Effector memory CD4-positive, alpha-beta T cell (primary cell): ENCODE data around the gene HUNK.

ENCODE experiments used
- DNase-seq, 3 donors: peaks; one replicate each; pipeline ENCODE4 v3.0.0-alpha.2; 2020
- H3K27ac ChIP-seq: 2 replicates; pipeline ENCODE4 v1.7.0; 2013; ENCODE audit warnings: mild to moderate bottlenecking, low read length, moderate library complexity; ENCODE audit not compliant: insufficient read depth, poor library complexity, severe bottlenecking
- H3K27me3 ChIP-seq: replicated peaks from 2 replicates; pipeline ENCODE4 v1.7.0; 2013; ENCODE audit warnings: mild to moderate bottlenecking, low read length; ENCODE audit not compliant: insufficient read depth, control insufficient read depth, poor library complexity, severe bottlenecking
- H3K36me3 ChIP-seq: 2 replicates; pipeline ENCODE4 v1.7.0; 2013; ENCODE audit warnings: mild to moderate bottlenecking, low read length, moderate library complexity; ENCODE audit not compliant: control insufficient read depth, insufficient read depth
- H3K4me1 ChIP-seq: 2 replicates; pipeline ENCODE4 v1.7.0; 2013; ENCODE audit warnings: low read length, mild to moderate bottlenecking; ENCODE audit not compliant: control insufficient read depth, insufficient read depth, poor library complexity, severe bottlenecking
- H3K4me3 ChIP-seq: 2 replicates; pipeline ENCODE4 v1.7.0; 2013; ENCODE audit warnings: low read length, low read depth, mild to moderate bottlenecking; ENCODE audit not compliant: insufficient read depth, poor library complexity, severe bottlenecking
- H3K9me3 ChIP-seq: 2 replicates; pipeline ENCODE4 v1.7.0; 2013; ENCODE audit warnings: mild to moderate bottlenecking, low read length, moderate library complexity; ENCODE audit not compliant: control insufficient read depth

Gene HUNK

DNA sequence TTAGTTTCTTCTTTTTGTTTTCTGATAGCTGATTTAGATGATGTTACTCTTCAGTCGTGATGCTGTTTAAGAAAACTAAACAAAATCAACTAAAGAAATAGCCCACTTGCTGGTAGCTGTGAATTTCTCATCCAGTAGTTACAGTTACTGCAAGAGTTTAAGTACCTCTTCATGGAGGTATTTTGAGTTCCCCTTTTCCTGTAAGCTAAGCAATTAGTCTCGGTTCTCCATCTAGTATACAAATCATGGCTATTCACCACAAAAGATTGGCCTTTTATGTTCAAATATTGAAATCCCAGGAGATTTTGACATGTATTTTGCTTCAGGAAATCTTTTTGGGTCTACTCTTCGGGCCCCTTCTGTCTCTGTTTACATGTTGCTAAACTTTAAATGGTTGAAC, 31.1 kb downstream of the HUNK start:
- Histone ChIP-seq H3K27ac (no peak overlapping the region), H3K36me3 (no peaks in the 10 kb centered on the region), H3K4me1 (no peaks in the 10 kb centered on the region), H3K4me3 (no peak overlapping the region), H3K9me3 (no peaks in the 10 kb centered on the region), H3K27me3 (no peaks in the 10 kb centered on the region)
- no peak for DNase-seq

DNA sequence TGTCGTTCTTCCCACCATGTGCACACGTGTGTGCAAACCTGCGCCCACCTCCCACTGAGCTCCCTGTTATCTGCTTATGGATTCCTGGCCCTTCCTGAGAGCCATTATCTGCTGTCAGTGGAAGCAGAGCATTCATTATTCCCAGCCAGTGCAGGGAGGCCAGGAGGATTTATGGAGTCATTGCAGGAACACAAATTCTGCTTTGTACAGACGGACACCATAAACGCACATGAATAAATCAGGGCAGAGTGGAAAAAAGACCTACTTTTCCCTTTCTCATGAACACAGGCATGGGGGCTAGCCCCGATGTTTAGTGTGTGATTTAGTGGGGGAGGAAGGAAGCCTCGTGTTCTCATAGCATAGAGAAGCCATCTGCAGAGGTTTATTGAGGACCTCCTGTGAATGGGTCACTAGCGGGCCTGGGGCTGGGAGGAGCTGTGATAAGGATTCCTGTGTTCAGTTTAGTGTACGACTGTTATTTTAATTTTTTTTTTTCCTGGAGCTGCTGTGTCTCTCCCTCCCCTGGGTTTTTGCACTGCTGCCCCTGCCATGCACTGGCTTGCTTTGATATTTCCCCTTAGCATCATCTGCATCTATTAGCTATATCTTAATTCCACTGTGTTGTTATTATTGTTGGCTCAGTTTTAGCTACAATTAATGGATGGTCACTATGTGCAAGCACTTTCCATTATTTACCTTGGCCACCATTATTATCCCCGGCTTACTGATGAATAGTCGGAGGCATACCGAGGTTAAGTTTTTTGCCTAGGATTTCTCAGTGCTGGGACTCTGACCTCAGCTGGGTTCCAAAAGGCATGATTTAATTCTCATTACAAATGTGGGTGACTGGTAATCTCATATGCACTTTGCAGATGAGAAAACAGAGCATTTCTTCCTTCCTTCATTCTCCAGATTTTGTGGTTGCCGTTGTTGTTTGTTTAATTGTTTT, 33.0 kb downstream of the HUNK start:
- Histone ChIP-seq H3K4me1 (no peaks in the 10 kb centered on the region), H3K4me3 (no peak overlapping the region), H3K9me3 (no peaks in the 10 kb centered on the region), H3K27me3 (no peaks in the 10 kb centered on the region), H3K27ac (no peak overlapping the region), H3K36me3 (no peaks in the 10 kb centered on the region)
- DNase-seq, result no peak

DNA sequence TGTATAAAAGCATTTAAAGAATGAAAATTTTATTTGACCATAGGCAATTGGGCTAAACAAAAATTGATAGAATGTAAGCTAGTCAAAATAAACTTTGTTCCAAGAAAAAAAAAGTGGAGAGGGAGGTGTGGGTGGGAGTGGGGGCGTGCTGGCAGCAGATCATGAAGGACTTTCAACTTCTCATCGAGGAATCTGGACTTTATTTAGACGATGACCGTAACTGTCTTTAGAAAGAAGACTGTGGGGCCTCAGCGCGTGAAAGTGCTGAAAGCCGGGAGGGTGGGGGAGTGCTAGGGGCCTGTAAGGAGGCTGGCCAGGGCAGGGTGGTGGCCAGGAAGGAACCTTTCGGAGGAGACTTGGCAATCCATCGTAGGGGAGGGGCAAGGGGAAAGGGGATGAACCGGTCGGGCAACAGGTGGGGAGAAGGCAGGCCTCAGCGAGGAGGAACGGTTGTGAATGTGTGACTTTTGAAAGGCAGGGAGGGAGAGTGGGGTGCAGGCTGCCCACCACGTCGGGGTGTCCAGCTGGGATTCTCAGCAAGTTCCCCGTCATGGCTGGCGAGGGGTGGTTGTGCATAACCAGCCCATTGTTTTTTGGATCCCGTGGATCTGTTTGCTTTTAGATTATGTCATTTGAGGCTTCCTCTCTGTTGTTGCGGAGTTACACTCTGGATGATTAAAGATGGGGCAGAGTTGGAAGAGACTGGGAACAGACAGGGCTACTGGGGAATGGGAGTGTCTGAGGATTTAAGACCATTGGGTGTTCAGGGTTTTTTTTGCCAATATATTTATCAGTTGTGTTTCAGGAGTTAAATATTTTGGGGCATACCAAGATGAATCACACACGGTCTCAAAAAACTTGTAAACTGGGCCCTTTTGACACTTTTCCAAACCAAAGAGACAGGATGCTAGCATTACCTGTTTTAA, 35.5 kb downstream of the HUNK start:
- Histone ChIP-seq H3K4me3 (no peak overlapping the region), H3K4me1 (no peaks in the 10 kb centered on the region), H3K36me3 (no peaks in the 10 kb centered on the region), H3K27me3 (no peaks in the 10 kb centered on the region), H3K9me3 (no peaks in the 10 kb centered on the region), H3K27ac (no peak overlapping the region)
- no peak for DNase-seq

DNA sequence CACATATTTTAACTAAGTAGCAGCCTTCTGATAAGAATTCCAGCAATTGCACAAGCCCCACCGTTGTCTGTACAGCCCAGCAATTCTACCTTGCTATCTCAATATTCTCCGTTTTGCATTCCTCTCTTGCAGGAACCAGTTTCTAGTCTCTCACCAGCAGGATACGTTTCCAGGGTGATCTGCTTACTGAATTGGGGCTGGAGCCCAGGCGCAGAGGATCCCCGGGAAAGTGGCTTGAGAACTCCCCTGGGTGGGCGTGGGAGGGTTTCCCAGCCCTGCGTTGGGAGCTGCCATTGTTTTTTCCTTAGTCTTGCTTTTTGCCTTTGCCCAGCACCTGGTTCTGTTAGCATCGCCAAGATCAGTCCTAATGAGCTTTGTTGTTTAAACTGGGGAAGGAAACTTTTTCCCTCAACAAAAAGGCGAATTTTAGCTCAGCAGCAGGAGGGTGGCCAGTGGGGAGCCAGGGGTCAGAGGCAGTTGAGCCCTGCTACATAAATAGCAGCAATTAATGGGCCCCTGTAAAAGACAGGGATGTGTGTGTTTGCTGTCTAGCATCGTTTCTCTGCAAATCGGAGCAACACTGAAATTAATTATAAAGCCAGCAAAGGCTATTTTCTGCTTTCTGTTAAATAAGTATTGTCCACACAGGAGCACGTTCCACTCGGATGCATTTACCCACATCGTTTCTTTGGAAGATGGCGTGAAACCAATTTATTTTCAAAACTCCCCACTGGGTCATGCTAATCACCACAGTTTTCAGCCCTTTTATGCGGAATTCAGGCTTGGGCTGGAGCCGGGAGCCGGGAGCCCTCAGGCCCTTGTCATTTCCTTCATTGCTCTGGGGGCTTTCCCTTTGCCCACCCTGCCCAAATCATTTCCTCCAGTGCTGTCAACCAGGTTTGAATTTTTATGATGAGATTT, 36.6 kb downstream of the HUNK start:
- no peak for DNase-seq
- Histone ChIP-seq H3K27me3 (no peaks in the 10 kb centered on the region), H3K36me3 (no peaks in the 10 kb centered on the region), H3K9me3 (no peaks in the 10 kb centered on the region), H3K27ac (no peak overlapping the region), H3K4me1 (no peaks in the 10 kb centered on the region), H3K4me3 (no peak overlapping the region)

DNA sequence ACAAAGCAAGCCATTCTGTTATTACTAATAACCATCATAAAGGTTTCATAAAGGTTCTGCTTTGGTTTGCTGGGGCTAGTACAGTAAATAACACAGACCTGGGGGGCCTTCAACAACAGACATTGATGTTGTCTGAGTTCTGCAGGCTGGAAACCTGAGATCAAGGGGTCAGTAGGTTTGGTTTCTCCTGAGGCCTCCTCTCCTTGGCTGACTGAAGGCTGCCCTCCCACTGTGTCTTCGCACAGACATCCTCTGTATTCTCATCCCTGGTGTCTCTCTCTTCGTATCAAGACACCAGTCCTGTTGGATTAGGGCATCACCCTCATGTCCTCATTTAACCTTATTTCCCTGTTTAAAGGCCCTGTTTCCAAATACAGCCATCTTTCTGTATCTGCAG, 37.3 kb downstream of the HUNK start:
- no peak for DNase-seq
- Histone ChIP-seq H3K4me3 (no peak overlapping the region), H3K4me1 (no peaks in the 10 kb centered on the region), H3K36me3 (no peaks in the 10 kb centered on the region), H3K27me3 (no peaks in the 10 kb centered on the region), H3K9me3 (no peaks in the 10 kb centered on the region), H3K27ac (no peak overlapping the region)

DNA sequence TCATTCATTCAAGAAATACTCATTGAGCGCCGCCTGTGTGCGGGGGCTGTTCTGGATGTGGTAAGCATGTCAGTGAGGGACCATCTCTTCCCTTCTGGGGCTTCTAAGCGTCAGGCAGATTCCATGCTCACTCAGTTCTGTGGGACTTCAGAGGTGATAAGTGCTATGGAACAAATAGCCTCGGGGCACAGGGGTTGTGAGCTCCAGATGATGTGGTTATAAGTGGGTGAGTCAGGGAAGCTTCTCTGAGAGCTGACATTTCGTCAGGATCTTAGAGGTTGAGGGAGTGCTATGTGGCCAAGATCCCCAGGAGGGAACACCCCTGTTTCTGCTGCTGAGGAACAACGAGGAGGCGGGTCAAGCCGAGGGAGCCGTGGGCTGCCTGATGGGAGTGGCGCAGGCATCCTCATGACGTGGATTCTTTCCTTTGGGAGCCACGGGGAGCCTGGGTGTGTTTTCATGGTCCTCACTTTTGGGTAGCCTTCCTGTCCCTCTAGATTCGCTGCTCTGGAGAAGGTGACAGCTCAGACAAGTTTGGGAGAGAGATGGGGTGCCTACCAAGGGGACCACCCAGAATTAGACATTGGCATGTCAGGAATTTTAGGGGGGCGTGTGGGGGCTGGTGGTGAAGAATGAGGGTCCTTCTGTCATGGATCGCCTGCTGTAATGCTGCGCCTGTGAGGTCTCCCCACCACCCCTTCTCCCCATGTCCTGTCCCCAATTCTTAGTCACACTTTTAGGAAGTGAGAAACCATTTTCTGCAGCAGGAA, 38.5 kb downstream of the HUNK start:
- Histone ChIP-seq H3K36me3 (no peaks in the 10 kb centered on the region), H3K27ac (no peak overlapping the region), H3K27me3 (no peaks in the 10 kb centered on the region), H3K4me1 (no peaks in the 10 kb centered on the region), H3K9me3 (no peaks in the 10 kb centered on the region), H3K4me3 (no peak overlapping the region)
- DNase-seq, result no peak

DNA sequence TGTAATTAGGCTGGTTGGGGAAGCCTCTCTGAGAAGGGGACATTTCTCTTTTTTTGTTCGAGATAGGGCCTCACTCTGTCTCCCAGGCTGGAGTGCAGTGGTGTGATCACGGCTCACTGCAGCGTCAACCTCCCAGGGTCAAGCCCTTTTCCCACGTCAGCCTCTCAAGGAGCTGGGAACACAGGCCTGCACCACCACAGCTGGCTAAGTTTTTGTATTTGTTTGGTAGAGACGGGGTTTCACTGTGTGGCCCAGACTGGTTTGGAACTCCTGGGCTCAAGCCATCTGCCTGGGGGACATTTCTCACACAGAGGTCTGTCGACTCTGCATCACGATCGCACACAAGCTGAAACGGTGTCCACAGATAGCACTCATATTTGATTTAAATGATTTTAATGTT, 39.7 kb downstream of the HUNK start:
- Histone ChIP-seq H3K4me1 (no peaks in the 10 kb centered on the region), H3K36me3 (no peaks in the 10 kb centered on the region), H3K9me3 (no peaks in the 10 kb centered on the region), H3K4me3 (no peak overlapping the region), H3K27ac (no peak overlapping the region), H3K27me3 (no peaks in the 10 kb centered on the region)
- DNase-seq, result no peak

DNA sequence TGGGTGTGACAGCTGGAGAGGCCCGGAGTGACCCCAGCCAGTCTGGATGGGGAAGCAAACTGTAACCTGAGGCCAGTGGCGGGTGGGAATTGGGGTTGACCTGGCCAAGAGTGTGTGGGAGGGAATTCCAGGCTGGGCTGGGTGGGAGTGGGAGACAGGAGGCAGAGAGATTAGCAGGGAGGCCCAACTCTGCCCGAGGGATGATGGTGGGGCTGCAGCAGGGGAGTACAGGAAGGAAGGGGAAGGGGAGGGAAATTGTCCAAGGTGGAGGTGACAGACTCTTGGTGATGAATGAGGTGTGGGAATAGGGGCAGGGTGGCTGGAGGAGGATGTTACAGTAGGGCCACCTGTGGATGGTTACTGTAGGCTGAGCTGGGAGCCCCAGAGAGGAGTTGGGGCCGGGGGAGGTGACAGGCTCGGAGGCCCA, 40.4 kb downstream of the HUNK start:
- Histone ChIP-seq H3K36me3 (no peaks in the 10 kb centered on the region), H3K4me3 (no peak overlapping the region), H3K27me3 (no peaks in the 10 kb centered on the region), H3K27ac (no peak overlapping the region), H3K9me3 (no peaks in the 10 kb centered on the region), H3K4me1 (no peaks in the 10 kb centered on the region)
- DNase-seq, result no peak

DNA sequence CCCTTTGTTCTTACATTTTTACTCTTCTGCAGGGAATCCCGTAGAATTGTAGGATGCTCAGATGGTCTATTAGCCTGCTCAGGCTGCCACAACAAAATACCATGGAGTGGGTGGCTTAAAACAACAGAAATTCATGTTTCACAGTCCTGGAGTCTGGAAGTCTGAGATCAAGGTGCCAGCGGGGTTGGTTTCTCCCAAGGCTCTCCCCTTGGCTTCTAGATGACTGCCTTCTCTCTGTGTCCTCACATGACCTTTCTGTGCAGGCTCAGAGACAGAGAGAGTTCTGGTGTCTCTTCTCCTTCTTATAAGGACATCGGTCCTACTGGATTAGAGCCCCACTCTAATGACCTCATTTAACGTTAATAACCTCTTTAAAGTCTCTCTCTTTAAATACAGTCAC, 41.7 kb downstream of the HUNK start:
- H3K4me1 ChIP-seq, result no peaks in the 10 kb centered on the region
- no peak overlapping the region for H3K27ac ChIP-seq
- no peaks in the 10 kb centered on the region for H3K27me3 ChIP-seq
- DNase-seq, result no peak
- H3K36me3 ChIP-seq, result no peaks in the 10 kb centered on the region
- H3K4me3 ChIP-seq, result no peak overlapping the region
- H3K9me3 ChIP-seq, result no peaks in the 10 kb centered on the region
